H1 (cell line): ENCODE measurements around the gene RGS2. TPM values are rescaled to one million over a fixed set of nuclear protein-coding genes. Genes with fewer than 3 reads are reported as not detected.

Experiments
- CTCF ChIA-PET: fragments of 300-600 bp; sonication (Branson Sonifier 250); formaldehyde crosslinking; loops from one replicate; lab custom pipeline; 2021; ENCODE audit not compliant: partially characterized antibody; lab: Charles Lee
- POLR2A ChIA-PET: fragments of 300-600 bp; sonication (Branson Sonifier 250); formaldehyde crosslinking; loops from one replicate; lab custom pipeline; 2021; ENCODE audit warnings: inconsistent platforms; ENCODE audit not compliant: partially characterized antibody; lab: Charles Lee
- DNase-seq, 2 experiments: peaks; one replicate each; pipeline versions ENCODE4 v3.0.0 to v3.0.0-alpha.2; 2010 to 2022; ENCODE audit warnings: low spot score in 2 of 2, low read depth in 1 of 2, mixed read lengths in 1 of 2
- FAIRE-seq: peaks from 2 replicates; lab custom pipeline; 2011; peaks lifted over from hg19 to GRCh38; lab: Jason Lieb, UNC
- H2AFZ ChIP-seq: 2 replicates; pipeline ENCODE4 v1.8.1; 2012; ENCODE audit warnings: low read length, inconsistent platforms
- H2AK5ac ChIP-seq: 2 replicates; pipeline ENCODE4 v1.6.1; 2013; ENCODE audit warnings: low read depth, low read length
- H2BK120ac ChIP-seq: replicated peaks from 2 replicates; pipeline ENCODE3; 2013; ENCODE audit warnings: low read depth, low read length, inconsistent platforms
- H2BK12ac ChIP-seq: 2 replicates; pipeline ENCODE4 v1.6.1; 2013; ENCODE audit warnings: low read depth, low read length
- H2BK15ac ChIP-seq: 2 replicates; pipeline ENCODE4 v1.6.1; 2013; ENCODE audit warnings: low read length
- H2BK20ac ChIP-seq: 2 replicates; pipeline ENCODE4 v1.6.1; 2013; ENCODE audit warnings: low read length
- H2BK5ac ChIP-seq: 2 replicates; pipeline ENCODE4 v1.6.1; 2013; ENCODE audit warnings: low read depth, low read length
- H3K14ac ChIP-seq: 2 replicates; pipeline ENCODE4 v1.6.1; 2013; ENCODE audit warnings: inconsistent platforms; ENCODE audit not compliant: insufficient read length
- H3K18ac ChIP-seq: 2 replicates; pipeline ENCODE4 v1.6.1; 2013; ENCODE audit warnings: low read length; ENCODE audit errors: extremely low read depth
- H3K23ac ChIP-seq: 2 replicates; pipeline ENCODE4 v1.6.1; 2013; ENCODE audit warnings: inconsistent platforms; ENCODE audit not compliant: insufficient read length
- H3K23me2 ChIP-seq: 2 replicates; pipeline ENCODE4 v1.6.1; 2013; ENCODE audit warnings: low read depth, low read length
- H3K27ac ChIP-seq: 2 replicates; pipeline ENCODE4 v1.6.1; 2011; ENCODE audit warnings: low read depth, low read length, inconsistent platforms
- H3K27me3 ChIP-seq, 4 experiments: replicated peaks in 1 of 4; 1 replicate in 1 of 4; 2 replicates in 3 of 4; pipeline versions ENCODE4 v1.6.1 to v1.8.1; 2011 to 2013; ENCODE audit warnings: low read length in 3 of 4, mild to moderate bottlenecking in 3 of 4, inconsistent platforms in 2 of 4, mixed read lengths in 2 of 4, moderate library complexity in 1 of 4; ENCODE audit not compliant: control insufficient read depth in 3 of 4, insufficient read depth in 3 of 4; ENCODE audit errors: extremely low read depth in 1 of 4
- H3K36me3 ChIP-seq, 4 experiments: 2 replicates each; pipeline versions ENCODE4 v1.6.1 to v1.8.1; 2011 to 2013; ENCODE audit warnings: mild to moderate bottlenecking in 4 of 4, low read length in 3 of 4, moderate library complexity in 2 of 4, control low read depth in 1 of 4, inconsistent platforms in 1 of 4; ENCODE audit not compliant: insufficient read depth in 4 of 4, control insufficient read depth in 2 of 4
- H3K4ac ChIP-seq: replicated peaks from 2 replicates; pipeline ENCODE3; 2013; ENCODE audit warnings: low read length, low read depth, mixed read lengths, inconsistent platforms; ENCODE audit not compliant: insufficient read length
- H3K4me1 ChIP-seq, 4 experiments: replicated peaks in 1 of 4; 1 replicate in 1 of 4; 2 replicates in 3 of 4; pipeline versions ENCODE4 v1.6.1 to v1.8.1; 2011 to 2013; ENCODE audit warnings: low read length in 3 of 4, inconsistent platforms in 2 of 4, mixed read lengths in 1 of 4; ENCODE audit not compliant: insufficient read depth in 4 of 4, control insufficient read depth in 3 of 4
- H3K4me2 ChIP-seq, 2 experiments: 2 replicates each; pipeline versions ENCODE4 v1.6.1 to v1.8.1; 2011 to 2013; ENCODE audit warnings: low read depth in 2 of 2, low read length in 2 of 2, control low read depth in 1 of 2, inconsistent platforms in 1 of 2, mild to moderate bottlenecking in 1 of 2; ENCODE audit not compliant: insufficient read depth in 1 of 2
- H3K4me3 ChIP-seq, 4 experiments: fragments of 200-600, 300-600 bp in 1 of 4; sonication (generic), shearing (Covaris generic), sonication (Bioruptor Twin) in 1 of 4; 2 replicates each; pipeline versions ENCODE4 v1.5.1 to v1.8.1; 2011 to 2016; ENCODE audit warnings: low read length in 4 of 4, low read depth in 3 of 4, control low read depth in 2 of 4, inconsistent platforms in 2 of 4, mild to moderate bottlenecking in 2 of 4, mixed read lengths in 1 of 4, moderate library complexity in 1 of 4; ENCODE audit not compliant: insufficient read depth in 2 of 4; ENCODE audit errors: extremely low read depth in 1 of 4
- H3K56ac ChIP-seq: replicated peaks from 2 replicates; pipeline ENCODE3; 2013; ENCODE audit warnings: low read depth, mild to moderate bottlenecking, mixed read lengths, low read length, inconsistent platforms; ENCODE audit not compliant: insufficient read length
- H3K79me1 ChIP-seq: 2 replicates; pipeline ENCODE4 v1.6.1; 2013; ENCODE audit warnings: low read depth, low read length, control low read depth
- H3K79me2 ChIP-seq, 2 experiments: 2 replicates each; pipeline versions ENCODE4 v1.6.1 to v1.8.1; 2012 to 2013; ENCODE audit warnings: low read length in 2 of 2, mild to moderate bottlenecking in 2 of 2, inconsistent platforms in 1 of 2; ENCODE audit not compliant: insufficient read depth in 2 of 2, control insufficient read depth in 1 of 2
- H3K9ac ChIP-seq, 4 experiments: replicated peaks in 1 of 4; 1 replicate in 1 of 4; 2 replicates in 3 of 4; pipeline versions ENCODE4 v1.6.1 to v1.8.1; 2011 to 2013; ENCODE audit warnings: low read depth in 3 of 4, low read length in 3 of 4, control low read depth in 2 of 4, mild to moderate bottlenecking in 2 of 4, moderate library complexity in 2 of 4, inconsistent platforms in 1 of 4; ENCODE audit errors: extremely low read depth in 1 of 4
- H3K9me3 ChIP-seq, 2 experiments: 2 replicates each; pipeline versions ENCODE4 v1.6.1 to v1.8.1; 2012 to 2013; ENCODE audit warnings: mild to moderate bottlenecking in 2 of 2, moderate library complexity in 2 of 2, control low read depth in 1 of 2, inconsistent platforms in 1 of 2, low read depth in 1 of 2, low read length in 1 of 2, mixed read lengths in 1 of 2; ENCODE audit not compliant: insufficient read depth in 2 of 2
- H4K20me1 ChIP-seq, 2 experiments: replicated peaks in 1 of 2; 2 replicates each; pipeline versions ENCODE3 to v1.8.1; 2011 to 2013; ENCODE audit warnings: inconsistent platforms in 2 of 2, low read length in 2 of 2, mild to moderate bottlenecking in 1 of 2; ENCODE audit not compliant: insufficient read depth in 2 of 2, control insufficient read depth in 1 of 2
- H4K5ac ChIP-seq: 2 replicates; pipeline ENCODE4 v1.6.1; 2013; ENCODE audit warnings: low read length, low read depth, mixed read lengths, inconsistent platforms; ENCODE audit not compliant: insufficient read length
- H4K8ac ChIP-seq: 2 replicates; pipeline ENCODE4 v1.8.0; 2013; ENCODE audit warnings: mild to moderate bottlenecking, moderate library complexity, low read length, inconsistent platforms; ENCODE audit not compliant: insufficient read depth; ENCODE audit errors: extremely low read depth
- H4K91ac ChIP-seq: replicated peaks from 2 replicates; pipeline ENCODE3; 2013; ENCODE audit warnings: low read length, mixed read lengths, inconsistent platforms; ENCODE audit not compliant: insufficient read length
- ATF2 ChIP-seq: IDR thresholded peaks from 2 replicates; pipeline ENCODE4 v1.6.1; 2012; ENCODE audit warnings: low read length, inconsistent platforms
- CBX5 ChIP-seq: fragments of 300-800, 300-1000 bp; sonication (generic); IDR thresholded peaks from 2 replicates; pipeline ENCODE4 v1.7.1; 2016; ENCODE audit warnings: antibody characterized with exemption, low read length, low read depth
- EZH2 ChIP-seq: fragments of 200-600 bp; sonication (generic); IDR thresholded peaks from 2 replicates; pipeline ENCODE4 v1.7.1; 2012; ENCODE audit warnings: low read depth, mild to moderate bottlenecking, moderate library complexity, low read length, inconsistent platforms; ENCODE audit not compliant: severe bottlenecking
- FOSL1 ChIP-seq: IDR thresholded peaks from 2 replicates; pipeline ENCODE4 v1.6.1; 2011; ENCODE audit warnings: mild to moderate bottlenecking, low read depth, low read length, moderate library complexity; ENCODE audit not compliant: insufficient read depth
- JUND ChIP-seq: IDR thresholded peaks from 2 replicates; pipeline ENCODE4 v1.6.1; 2011; ENCODE audit warnings: mild to moderate bottlenecking, improper control_type of control experiment, low read length
- RFX5 ChIP-seq: IDR thresholded peaks from 2 replicates; pipeline ENCODE4 v1.6.1; 2011; ENCODE audit warnings: low read depth, low read length, improper control_type of control experiment, borderline replicate concordance
- SP2 ChIP-seq: IDR thresholded peaks from 2 replicates; pipeline ENCODE4 v1.6.1; 2012; ENCODE audit warnings: mild to moderate bottlenecking, low read length, inconsistent platforms
- WGBS, 2 experiments: shearing (Covaris generic) in 1 of 2; methylation state at CpG; one replicate each; pipeline versions ENCODE4 v1.1.6 to v1.1.7; 2013 to 2015; ENCODE audit warnings: low lambda C conversion rate in 2 of 2, mixed read lengths in 2 of 2, inconsistent platforms in 1 of 2, low coverage in 1 of 2, missing lambda C conversion rate in 1 of 2; ENCODE audit not compliant: insufficient replicate concordance in 2 of 2, insufficient coverage in 1 of 2, insufficient read length in 1 of 2; ENCODE audit errors: extremely low coverage in 1 of 2, missing lambda C conversion rate in 1 of 2; 5-methylcytosine and 5-hydroxymethylcytosine counted together
- polyA plus RNA-seq, 7 experiments: library from polyadenylated mRNA; depleted of rRNA in 3 of 7; stranded (reverse) in 5 of 7; unstranded in 2 of 7; fragments of >200 nt in 5 of 7; fragments of 200-250 nt in 2 of 7; gene quantifications; 1 replicate in 5 of 7; 2 replicates in 1 of 7; 4 replicates in 1 of 7; pipeline versions ENCODE4 v1.2.1 to v1.2.3, GENCODE V29; 2011 to 2013; ENCODE audit warnings: missing spikeins in 2 of 7, mixed read lengths in 2 of 7
- total RNA-seq: library from RNA; stranded (reverse); fragmentation: NEBNext Ultra II Directional; extraction: Animal tissue kit (Norgen Biotek cat#: 25700); gene quantifications from 2 replicates; pipeline ENCODE4 v1.2.1, GENCODE V29; 2021

Gene RGS2
- total and polyA plus RNA-seq, 2 of the 8 experiments (the other 6 are each of a cell fraction or from before 2014, with no cell fraction given) = 9.1 to 17.0 TPM

DNA sequence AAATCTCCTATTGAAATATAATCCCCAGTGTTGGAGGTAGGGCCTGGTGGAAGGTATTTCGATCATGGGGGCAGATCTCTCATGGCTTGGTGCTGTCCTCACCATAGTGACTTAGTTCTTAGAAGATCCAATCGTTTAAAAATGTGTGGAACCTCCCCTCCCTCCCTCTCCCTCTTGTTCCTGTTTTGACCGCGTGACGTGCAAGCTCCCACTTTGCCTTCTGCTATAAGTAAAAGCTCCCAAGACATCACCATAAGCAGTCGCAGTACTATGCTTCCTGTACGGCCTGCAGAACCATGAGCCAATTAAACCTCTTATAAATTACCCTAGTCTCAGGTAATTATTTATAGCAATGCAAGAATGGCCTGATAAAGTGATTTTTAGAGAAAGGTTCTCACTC lies 10.9 kb upstream of the RGS2 start:
- H3K9ac ChIP-seq = no peak overlapping the region
- no peak overlapping the region for H3K23ac ChIP-seq
- WGBS, 2 experiments = 85% methylated on average over 7 of the region's 7 CpGs; no CpG with 5 or more reads in 1 of the 2 experiments
- no peak overlapping the region for H3K56ac ChIP-seq
- peak overlapping the region; percentile 60; the same call in 1 of the 2 replicates for H2BK12ac ChIP-seq
- no peak overlapping the region for H2BK5ac ChIP-seq
- no peak overlapping the region for H2BK15ac ChIP-seq
- no peak overlapping the region for H3K4ac ChIP-seq
- H3K4me2 ChIP-seq = no peak overlapping the region
- no peaks in the 10 kb centered on the region for H3K79me2 ChIP-seq
- H3K27me3 ChIP-seq = no peaks in the 10 kb centered on the region
- POLR2A ChIA-PET = interaction anchor here (4.0 kb wide), 1 partner anchor 11 kb away, joined by 17 read pairs; the partner anchor contains the start of gene RGS2
- no peaks in the 10 kb centered on the region for H4K20me1 ChIP-seq
- no peak overlapping the region for H2BK20ac ChIP-seq
- H2AK5ac ChIP-seq = no peak overlapping the region
- H3K4me1 ChIP-seq = peaks cover 3 to 10% (median 5%) of the 10 kb centered on the region in 4 experiments; a peak in 4 of 7 replicates
- no peak overlapping the region for H3K18ac ChIP-seq
- no peak overlapping the region for H3K4me3 ChIP-seq
- no peaks in the 10 kb centered on the region for H3K79me1 ChIP-seq
- no peaks in the 10 kb centered on the region for H3K36me3 ChIP-seq
- no peak overlapping the region for H3K14ac ChIP-seq
- FAIRE-seq (no peak), DNase-seq (no peak)
- TF ChIP-seq ATF2 (no peak), JUND (no peak), EZH2 (no peak), SP2 (no peak), FOSL1 (no peak), RFX5 (no peak), CBX5 (no peak)
- no peaks in the 10 kb centered on the region; the same call in 1 of the 2 replicates for H3K23me2 ChIP-seq
- H4K91ac ChIP-seq = no peak overlapping the region
- no peak overlapping the region for H3K27ac ChIP-seq
- H2BK120ac ChIP-seq = no peak overlapping the region
- no peak overlapping the region for H4K5ac ChIP-seq
- H4K8ac ChIP-seq = no peak overlapping the region
- CTCF ChIA-PET = interaction anchor here (0.6 to 3.9 kb wide), 5 partner anchors 9 to 320 kb away, joined by 3 to 27 read pairs (median 3); partner anchors contain the start of gene RGS2
- no peak overlapping the region for H2AFZ ChIP-seq
- no peaks in the 10 kb centered on the region for H3K9me3 ChIP-seq
